IMR-90 (cell line): ENCODE measurements around the gene ELFN2. TPM values are rescaled to one million over a fixed set of nuclear protein-coding genes. Genes with fewer than 3 reads are reported as not detected.

ENCODE experiments used
- ATAC-seq: fragments of 200-7000 bp; cut with Tn5 transposase; 2 replicates; pipeline ENCODE4 v1.9.1; 2020; ENCODE audit warnings: low read depth, mild to moderate bottlenecking, moderate library complexity
- BruUV-seq: library from RNA; stranded (reverse); fragments of 400-500 nt; replicated peaks from 2 replicates; lab custom pipeline; 2021; lab: Mats Ljungman, UMichigan
- CTCF ChIA-PET: fragments of 300-600 bp; formaldehyde crosslinking; extraction: SDS; loops from one replicate; lab custom pipeline; 2021; ENCODE audit warnings: antibody characterized with exemption; lab: Yijun Ruan, JAX
- POLR2A ChIA-PET: fragments of 300-600 bp; sonication (Branson Sonifier 250); formaldehyde crosslinking; loops from one replicate; lab custom pipeline; 2022; ENCODE audit warnings: antibody characterized with exemption; ENCODE audit not compliant: unreplicated experiment; lab: Charles Lee
- DNase-seq: peaks from one replicate; pipeline ENCODE4 v3.0.0; 2013
- H2AFZ ChIP-seq: replicated peaks from 2 replicates; pipeline ENCODE3; 2013; ENCODE audit warnings: low read length, mild to moderate bottlenecking; ENCODE audit not compliant: poor library complexity
- H2AK5ac ChIP-seq: 2 replicates; pipeline ENCODE4 v1.6.1; 2013; ENCODE audit warnings: low read depth, low read length, inconsistent platforms
- H2AK9ac ChIP-seq: replicated peaks from 2 replicates; pipeline ENCODE3; 2013; ENCODE audit warnings: mild to moderate bottlenecking, low read depth, low read length, moderate library complexity; ENCODE audit not compliant: poor library complexity
- H2BK120ac ChIP-seq: 2 replicates; pipeline ENCODE4 v1.6.1; 2013; ENCODE audit warnings: low read depth, low read length, inconsistent platforms
- H2BK15ac ChIP-seq: 3 replicates; pipeline ENCODE4 v1.6.1; 2013; ENCODE audit warnings: low read depth, low read length, inconsistent platforms
- H2BK20ac ChIP-seq: 2 replicates; pipeline ENCODE4 v1.6.1; 2013; ENCODE audit warnings: low read depth, mild to moderate bottlenecking, inconsistent platforms, low read length, moderate library complexity
- H2BK5ac ChIP-seq: 2 replicates; pipeline ENCODE4 v1.6.1; 2013; ENCODE audit warnings: mild to moderate bottlenecking, low read depth, low read length, inconsistent platforms; ENCODE audit not compliant: poor library complexity, severe bottlenecking
- H3K14ac ChIP-seq: replicated peaks from 2 replicates; pipeline ENCODE4 v1.6.1; 2013; ENCODE audit warnings: low read depth, low read length, inconsistent platforms
- H3K18ac ChIP-seq: 2 replicates; pipeline ENCODE4 v1.6.1; 2013; ENCODE audit warnings: low read depth, low read length, control low read depth
- H3K23ac ChIP-seq: 2 replicates; pipeline ENCODE4 v1.6.1; 2013; ENCODE audit warnings: low read depth, low read length, inconsistent platforms
- H3K27ac ChIP-seq: 2 replicates; pipeline ENCODE4 v1.5.1; 2013; ENCODE audit warnings: mild to moderate bottlenecking, control low read depth, low read length; ENCODE audit not compliant: insufficient read depth
- H3K27me3 ChIP-seq: 2 replicates; pipeline ENCODE4 v1.6.1; 2013; ENCODE audit warnings: low read length; ENCODE audit not compliant: control insufficient read depth, insufficient read depth
- H3K36me3 ChIP-seq: 2 replicates; pipeline ENCODE4 v1.6.1; 2013; ENCODE audit warnings: low read length, mixed read lengths; ENCODE audit not compliant: control insufficient read depth, insufficient read depth
- H3K4ac ChIP-seq: 2 replicates; pipeline ENCODE4 v1.6.1; 2013; ENCODE audit warnings: low read depth, low read length, inconsistent platforms
- H3K4me1 ChIP-seq: 2 replicates; pipeline ENCODE4 v1.6.1; 2013; ENCODE audit warnings: low read length, mixed read lengths; ENCODE audit not compliant: control insufficient read depth, insufficient read depth
- H3K4me2 ChIP-seq: 2 replicates; pipeline ENCODE4 v1.6.1; 2013; ENCODE audit warnings: low read depth, mild to moderate bottlenecking, control low read depth, low read length, moderate library complexity
- H3K4me3 ChIP-seq: 2 replicates; pipeline ENCODE4 v1.5.1; 2013; ENCODE audit warnings: low read depth, mild to moderate bottlenecking, control low read depth, low read length, moderate library complexity; ENCODE audit not compliant: insufficient read depth
- H3K56ac ChIP-seq: 2 replicates; pipeline ENCODE4 v1.6.1; 2013; ENCODE audit warnings: low read length, inconsistent platforms; ENCODE audit not compliant: insufficient read depth; ENCODE audit errors: extremely low read depth
- H3K79me1 ChIP-seq, 2 experiments: 2 replicates each; pipeline ENCODE4 v1.6.1; 2013; ENCODE audit warnings: low read length in 2 of 2, inconsistent platforms in 1 of 2, low read depth in 1 of 2
- H3K9ac ChIP-seq: 2 replicates; pipeline ENCODE4 v1.6.1; 2013; ENCODE audit warnings: low read depth, low read length, control low read depth
- H3K9me1 ChIP-seq: 2 replicates; pipeline ENCODE4 v1.6.1; 2013; ENCODE audit warnings: low read length, inconsistent platforms; ENCODE audit not compliant: insufficient read depth
- H3K9me3 ChIP-seq: 2 replicates; pipeline ENCODE4 v1.6.1; 2013; ENCODE audit warnings: low read length; ENCODE audit not compliant: control insufficient read depth, insufficient read depth
- H4K20me1 ChIP-seq: 2 replicates; pipeline ENCODE4 v1.6.1; 2013; ENCODE audit warnings: low read length, inconsistent platforms; ENCODE audit not compliant: insufficient read depth
- H4K5ac ChIP-seq: 2 replicates; pipeline ENCODE4 v1.6.1; 2013; ENCODE audit warnings: mild to moderate bottlenecking, low read depth, low read length, control low read depth
- H4K8ac ChIP-seq, 2 experiments: 2 replicates each; pipeline ENCODE4 v1.6.1; 2013; ENCODE audit warnings: low read depth in 2 of 2, low read length in 2 of 2, control low read depth in 1 of 2, inconsistent platforms in 1 of 2
- H4K91ac ChIP-seq: 2 replicates; pipeline ENCODE4 v1.6.1; 2013; ENCODE audit warnings: low read depth, low read length, inconsistent platforms; ENCODE audit not compliant: insufficient read depth
- CEBPB ChIP-seq: IDR thresholded peaks from 2 replicates; pipeline ENCODE4 v1.6.1; 2012; ENCODE audit warnings: low read depth, low read length, improper control_type of control experiment
- CHD1 ChIP-seq: IDR thresholded peaks from 2 replicates; pipeline ENCODE4 v1.6.1; 2012; ENCODE audit warnings: low read depth, low read length, improper control_type of control experiment
- ELK1 ChIP-seq: fragments of 150-350 bp; IDR thresholded peaks from 2 replicates; pipeline ENCODE4 v1.6.1; 2016; ENCODE audit warnings: low read depth, mild to moderate bottlenecking, low read length, moderate library complexity, borderline replicate concordance
- FOS ChIP-seq: fragments of 150-350 bp; IDR thresholded peaks from 2 replicates; pipeline ENCODE4 v1.6.1; 2016; ENCODE audit warnings: low read depth, low read length
- MAFK ChIP-seq: IDR thresholded peaks from 2 replicates; pipeline ENCODE4 v1.6.1; 2012; ENCODE audit warnings: low read depth, low read length, improper control_type of control experiment
- MXI1 ChIP-seq: IDR thresholded peaks from 2 replicates; pipeline ENCODE4 v1.6.1; 2012; ENCODE audit warnings: low read depth, mild to moderate bottlenecking, low read length, moderate library complexity, borderline replicate concordance
- POLR2A ChIP-seq: IDR thresholded peaks from 2 replicates; pipeline ENCODE4 v1.6.1; 2012; ENCODE audit warnings: mild to moderate bottlenecking, low read depth, low read length
- SMC3 ChIP-seq: fragments of 150-350 bp; IDR thresholded peaks from 2 replicates; pipeline ENCODE4 v1.6.1; 2016; ENCODE audit warnings: low read depth, mild to moderate bottlenecking, antibody characterized with exemption, low read length, moderate library complexity
- WGBS, 2 experiments: methylation state at CpG; one replicate each; pipeline versions ENCODE4 v1.1.5 to v1.1.7; 2013; ENCODE audit warnings: missing lambda C conversion rate in 2 of 2; ENCODE audit not compliant: insufficient read length in 1 of 2; ENCODE audit errors: extremely low coverage in 2 of 2; 5-methylcytosine and 5-hydroxymethylcytosine counted together
- dilution Hi-C: fragments of 300-500 bp; cut with HindIII; formaldehyde crosslinking; loops from one replicate; pipeline ENCODE4 v1.14.3; 2018; ENCODE audit warnings: low sequenced_read_pairs; ENCODE audit not compliant: unreplicated experiment
- in situ Hi-C: fragments of 300-500 bp; cut with MboI; formaldehyde crosslinking; loops from 3 replicates; pipeline ENCODE4 v1.14.3; 2019; ENCODE audit warnings: low sequenced_read_pairs, inconsistent platforms, mixed read lengths
- intact Hi-C: fragments of 100-400 bp; cut with micrococcal nuclease; formaldehyde crosslinking; loops from 2 replicates; pipeline ENCODE4 v1.10.0; 2022
- polyA plus RNA-seq, 3 experiments: library from polyadenylated mRNA; depleted of rRNA; stranded (reverse); fragments of >200 nt; gene quantifications; 2 replicates each; pipeline ENCODE4 v1.2.3, GENCODE V29; 2012; ENCODE audit warnings: low replicate concordance in 1 of 3
- total RNA-seq: library from RNA; depleted of rRNA; stranded (reverse); fragments of >200 nt; gene quantifications from 2 replicates; pipeline ENCODE4 v1.2.3, GENCODE V29; 2012

Gene ELFN2
- total and polyA plus RNA-seq, 2 of the 4 experiments (the other 2 are of a cell fraction), result 0.72 to 5.0 TPM

- H2BK15ac ChIP-seq, result no peak overlapping the region
- DNase-seq, result no peak
- in situ Hi-C loops, result no loop called here
- no peak overlapping the region for H2BK120ac ChIP-seq
- CTCF ChIA-PET, result no interaction called here
- no peak for ATAC-seq
- TF ChIP-seq FOS (no peak), CHD1 (no peak), POLR2A (no peak), ELK1 (no peak), SMC3 (no peak), CEBPB (no peak), MXI1 (no peak), MAFK (no peak)
- no peak overlapping the region for H3K14ac ChIP-seq
- 73% methylated on average over 10 of the region's 16 CpGs; no CpG with 5 or more reads in 1 of the 2 experiments for WGBS, 2 experiments
- H4K5ac ChIP-seq, result no peak overlapping the region
- no peak overlapping the region for H3K4me2 ChIP-seq
- dilution Hi-C loops, result no loop called here
- no peak overlapping the region for H2AK9ac ChIP-seq
- no TSS peak for BruUV-seq
- no peak overlapping the region for H4K8ac ChIP-seq
- POLR2A ChIA-PET, result no interaction called here
- H3K4me1 ChIP-seq, result no peaks in the 10 kb centered on the region
- H3K36me3 ChIP-seq, result no peaks in the 10 kb centered on the region
- H3K9ac ChIP-seq, result no peak overlapping the region
- no peak overlapping the region for H3K56ac ChIP-seq
- no peak overlapping the region for H3K4ac ChIP-seq
- no peaks in the 10 kb centered on the region for H3K9me1 ChIP-seq
- H3K18ac ChIP-seq, result no peak overlapping the region
- peaks cover 13% of the 10 kb centered on the region for H3K27me3 ChIP-seq
- H3K79me1 ChIP-seq, result no peaks in the 10 kb centered on the region
- H3K27ac ChIP-seq, result no peak overlapping the region
- no peak overlapping the region for H4K91ac ChIP-seq
- H3K4me3 ChIP-seq, result no peak overlapping the region
- H3K23ac ChIP-seq, result no peak overlapping the region
- intact Hi-C loops, result no loop called here
- H3K9me3 ChIP-seq, result no peaks in the 10 kb centered on the region
- H2AK5ac ChIP-seq, result no peak overlapping the region
- no peak overlapping the region for H2BK5ac ChIP-seq
- no peak overlapping the region for H2AFZ ChIP-seq
- H4K20me1 ChIP-seq, result no peaks in the 10 kb centered on the region
- no peak overlapping the region for H2BK20ac ChIP-seq
Observed at GRCh38 chr22:37353839-37354238, 73.4 kb downstream of the ELFN2 start.
